B cell (primary cell): ENCODE results near the gene DIS3L. TPM values are rescaled to one million over a fixed set of nuclear protein-coding genes. Genes with fewer than 3 reads are reported as not detected.

Source experiments
- ATAC-seq: fragments of 200-7000 bp; cut with Tn5 transposase; one replicate; pipeline ENCODE4 v1.10.0; 2021; ENCODE audit warnings: low read depth, mild to moderate bottlenecking, moderate number of reproducible peaks, moderate library complexity
- CTCF ChIA-PET: fragments of 350-600 bp; sonication (Branson Sonifier 250); formaldehyde crosslinking; loops from one replicate; lab custom pipeline; 2021; ENCODE audit warnings: antibody characterized with exemption, inconsistent platforms; lab: Charles Lee
- POLR2A ChIA-PET: fragments of 350-600 bp; sonication (Branson Sonifier 250); formaldehyde crosslinking; loops from one replicate; lab custom pipeline; 2021; ENCODE audit warnings: antibody characterized with exemption; lab: Charles Lee
- DNase-seq: peaks from one replicate; pipeline ENCODE4 v3.0.0; 2013
- H2AFZ ChIP-seq: 2 replicates; pipeline ENCODE4 v1.6.1; 2012; ENCODE audit warnings: mild to moderate bottlenecking, low read depth, low read length; ENCODE audit not compliant: insufficient read depth, poor library complexity, severe bottlenecking
- H3K27ac ChIP-seq, 2 donors: 1 replicate in 1 of 2; 2 replicates in 1 of 2; pipeline ENCODE4 v1.5.1; 2012 to 2013; ENCODE audit warnings: low read length in 2 of 2, mild to moderate bottlenecking in 2 of 2, moderate library complexity in 1 of 2
- H3K27me3 ChIP-seq, 4 experiments: fragments of 200-600 bp in 1 of 4; sonication (generic) in 1 of 4; replicated peaks in 1 of 4; 1 replicate in 2 of 4; 2 replicates in 2 of 4; pipeline versions ENCODE4 v1.6.1 to v1.7.0; 2013 to 2016; ENCODE audit warnings: low read length in 3 of 4, mild to moderate bottlenecking in 2 of 4, mixed read lengths in 1 of 4, moderate library complexity in 1 of 4; ENCODE audit not compliant: insufficient read depth in 4 of 4, control insufficient read depth in 3 of 4; ENCODE audit errors: control extremely low read depth in 1 of 4
- H3K36me3 ChIP-seq, 2 experiments: replicated peaks in 1 of 2; 1 replicate in 1 of 2; 2 replicates in 1 of 2; pipeline versions ENCODE4 v1.6.1 to v1.7.1; 2013; ENCODE audit warnings: low read length in 1 of 2; ENCODE audit not compliant: insufficient read depth in 2 of 2, control insufficient read depth in 1 of 2; ENCODE audit errors: control extremely low read depth in 1 of 2, extremely low read depth in 1 of 2
- H3K4me1 ChIP-seq, 2 donors: fragments of 200-600 bp in 1 of 2; sonication (generic) in 1 of 2; 1 replicate in 1 of 2; 2 replicates in 1 of 2; pipeline versions ENCODE4 v1.5.1 to v1.6.1; 2013 to 2017; ENCODE audit warnings: low read length in 2 of 2; ENCODE audit not compliant: control insufficient read depth in 2 of 2, insufficient read depth in 2 of 2
- H3K4me2 ChIP-seq: replicated peaks from 2 replicates; pipeline ENCODE3; 2012; ENCODE audit warnings: mild to moderate bottlenecking, low read depth, low read length; ENCODE audit not compliant: poor library complexity, severe bottlenecking
- H3K4me3 ChIP-seq, 5 experiments: fragments of 200-600 bp in 1 of 5; sonication (generic) in 1 of 5; 1 replicate in 3 of 5; 2 replicates in 2 of 5; pipeline versions ENCODE4 v1.5.1 to v1.7.0; 2011 to 2016; ENCODE audit warnings: low read length in 4 of 5, mild to moderate bottlenecking in 4 of 5, low read depth in 2 of 5, control low read depth in 1 of 5, moderate library complexity in 1 of 5; ENCODE audit not compliant: insufficient read depth in 1 of 5; ENCODE audit errors: control extremely low read depth in 1 of 5, extremely low read depth in 1 of 5
- H3K79me2 ChIP-seq: fragments of 200-600 bp; sonication (generic); one replicate; pipeline ENCODE4 v1.6.0; 2016; ENCODE audit warnings: low read length; ENCODE audit not compliant: control insufficient read depth, insufficient read depth
- H3K9ac ChIP-seq: fragments of 200-600 bp; sonication (generic); 2 replicates; pipeline ENCODE4 v1.6.1; 2017; ENCODE audit warnings: mild to moderate bottlenecking, low read length, moderate library complexity
- H3K9me3 ChIP-seq, 3 donors: one replicate each; pipeline versions ENCODE4 v1.6.1 to v1.7.1; 2013; ENCODE audit warnings: low read length in 2 of 3; ENCODE audit not compliant: control insufficient read depth in 2 of 3, insufficient read depth in 1 of 3; ENCODE audit errors: control extremely low read depth in 1 of 3
- H4K20me1 ChIP-seq: 2 replicates; pipeline ENCODE4 v1.6.0; 2012; ENCODE audit warnings: mild to moderate bottlenecking, low read length; ENCODE audit not compliant: insufficient read depth, control insufficient read depth, poor library complexity, severe bottlenecking
- H3K27ac Mint-ChIP-seq: one replicate; pipeline ENCODE4 v1.8.0; 2021; ENCODE audit warnings: mixed read lengths
- H3K27me3 Mint-ChIP-seq: one replicate; pipeline ENCODE4 v1.8.0; 2021; ENCODE audit warnings: mixed read lengths
- H3K4me1 Mint-ChIP-seq: one replicate; pipeline ENCODE4 v1.8.0; 2021; ENCODE audit warnings: mixed read lengths
- H3K4me3 Mint-ChIP-seq: one replicate; pipeline ENCODE4 v1.8.0; 2021; ENCODE audit warnings: mixed read lengths
- H3K9me3 Mint-ChIP-seq: one replicate; pipeline ENCODE4 v1.8.0; 2022; ENCODE audit warnings: mixed read lengths; ENCODE audit not compliant: insufficient read depth
- CTCF ChIP-seq: fragments of 200-600 bp; IDR thresholded peaks from one replicate; pipeline ENCODE4 v1.8.0; 2022; ENCODE audit warnings: antibody characterized with exemption, mild to moderate bottlenecking
- EZH2 ChIP-seq: IDR thresholded peaks from 2 replicates; pipeline ENCODE4 v1.6.1; 2012; ENCODE audit warnings: borderline replicate concordance, low read depth, mild to moderate bottlenecking, moderate library complexity, low read length; ENCODE audit not compliant: insufficient read depth, poor library complexity, severe bottlenecking
- WGBS: methylation state at CpG from one replicate; pipeline ENCODE4 v1.1.5; 2013; ENCODE audit warnings: missing lambda C conversion rate; ENCODE audit not compliant: insufficient coverage; 5-methylcytosine and 5-hydroxymethylcytosine counted together
- intact Hi-C: fragments of 100-400 bp; cut with micrococcal nuclease; formaldehyde crosslinking; loops from one replicate; pipeline ENCODE4 v1.10.0; 2022
- polyA plus RNA-seq: library from polyadenylated mRNA; depleted of rRNA; stranded (reverse); fragments of >200 nt; gene quantifications from 2 replicates; pipeline ENCODE4 v1.2.3, GENCODE V29; 2012
- total RNA-seq, 2 donors: library from RNA; stranded (reverse); fragments of 120-200 nt in 1 of 2; gene quantifications; 1 replicate in 1 of 2; 2 replicates in 1 of 2; pipeline versions ENCODE4 v1.2.3 to v1.2.4, GENCODE V29; 2013 to 2022

The DIS3L gene
- total and polyA plus RNA-seq, 2 donors (not counting 1 experiment from before 2014, with no cell fraction given) = 13.2 to 43.9 TPM

GRCh38 chr15:66362776-66363175 is 69.4 kb downstream of the DIS3L start:
- intact Hi-C loops = no loop called here
- H3K27ac Mint-ChIP-seq = no peak overlapping the region
- no peaks in the 10 kb centered on the region for H3K36me3 ChIP-seq
- H3K4me1 Mint-ChIP-seq = peaks cover 6% of the 10 kb centered on the region
- TF ChIP-seq CTCF (no peak), EZH2 (no peak)
- no peaks in the 10 kb centered on the region for H3K27me3 Mint-ChIP-seq
- H3K9me3 ChIP-seq = no peaks in the 10 kb centered on the region
- H3K9ac ChIP-seq = no peak overlapping the region
- CTCF ChIA-PET = no interaction called here
- no peak overlapping the region for H3K4me3 Mint-ChIP-seq
- no peaks in the 10 kb centered on the region for H3K79me2 ChIP-seq
- no peak for ATAC-seq
- H3K4me3 ChIP-seq = no peak overlapping the region
- POLR2A ChIA-PET = interaction anchor here (0.6 kb wide), 1 partner anchor 826 kb away, joined by 3 read pairs; no protein-coding TSS in a partner anchor
- 100% methylated on average over 1 of the region's 1 CpG for WGBS
- H3K9me3 Mint-ChIP-seq = no peaks in the 10 kb centered on the region
- H3K4me2 ChIP-seq = no peak overlapping the region
- H3K27ac ChIP-seq = no peak overlapping the region
- no peaks in the 10 kb centered on the region for H4K20me1 ChIP-seq
- peaks cover 0 to 11% of the 10 kb centered on the region in 2 donors for H3K4me1 ChIP-seq
- H3K27me3 ChIP-seq = no peaks in the 10 kb centered on the region
- no peak for DNase-seq
- no peak overlapping the region for H2AFZ ChIP-seq

GRCh38 chr15:66364944-66365528 is 71.7 kb downstream of the DIS3L start:
- no peak overlapping the region for H3K9ac ChIP-seq
- intact Hi-C loops = no loop called here
- no peak for ATAC-seq
- peaks cover 7% of the 10 kb centered on the region for H3K4me1 Mint-ChIP-seq
- no peak overlapping the region for H3K4me3 Mint-ChIP-seq
- CTCF ChIA-PET = no interaction called here
- WGBS = 90% methylated on average over 1 of the region's 3 CpGs
- no peak overlapping the region for H3K27ac ChIP-seq
- POLR2A ChIA-PET = interaction anchor here (0.6 kb wide), 1 partner anchor 65 kb away, joined by 3 read pairs; no protein-coding TSS in a partner anchor
- H3K27me3 ChIP-seq = no peaks in the 10 kb centered on the region
- no peak for TF ChIP-seq EZH2
- no peak for TF ChIP-seq CTCF
- DNase-seq = no peak
- H3K27ac Mint-ChIP-seq = no peak overlapping the region
- H4K20me1 ChIP-seq = no peaks in the 10 kb centered on the region
- H3K4me1 ChIP-seq = peaks cover 7 to 9% of the 10 kb centered on the region in 2 donors
- no peak overlapping the region for H3K4me2 ChIP-seq
- no peaks in the 10 kb centered on the region for H3K9me3 Mint-ChIP-seq
- H3K27me3 Mint-ChIP-seq = no peaks in the 10 kb centered on the region
- H3K36me3 ChIP-seq = no peaks in the 10 kb centered on the region
- no peaks in the 10 kb centered on the region for H3K9me3 ChIP-seq
- no peaks in the 10 kb centered on the region for H3K79me2 ChIP-seq
- H2AFZ ChIP-seq = no peak overlapping the region
- no peak overlapping the region for H3K4me3 ChIP-seq
